Mucosa of descending colon (tissue), 3 donors: Measurements from ENCODE around the gene L3MBTL3. TPM values are rescaled to one million over a fixed set of nuclear protein-coding genes. Genes with fewer than 3 reads are reported as not detected.

Experiments used
- ATAC-seq: fragments of 200-7000 bp; cut with Tn5 transposase; one replicate; pipeline ENCODE4 v1.9.1; 2020; ENCODE audit warnings: mild to moderate bottlenecking, moderate library complexity
- DNase-seq, 3 donors: peaks; one replicate each; pipeline ENCODE4 v3.0.0-alpha.2; 2020
- H3K36me3 ChIP-seq: fragments of 200-600 bp; one replicate; pipeline ENCODE4 v1.8.0; 2021; ENCODE audit warnings: low read depth, mild to moderate bottlenecking
- H3K4me1 ChIP-seq: fragments of 200-600 bp; one replicate; pipeline ENCODE4 v1.8.0; 2021; ENCODE audit warnings: low read depth, mild to moderate bottlenecking
- H3K4me3 ChIP-seq: fragments of 200-600 bp; one replicate; pipeline ENCODE4 v1.8.0; 2021; ENCODE audit warnings: mild to moderate bottlenecking
- H3K9me3 ChIP-seq: fragments of 200-600 bp; one replicate; pipeline ENCODE4 v1.8.0; 2021; ENCODE audit warnings: mild to moderate bottlenecking
- intact Hi-C, 2 donors: fragments of 100-400 bp; cut with DNase I in 1 of 2; cut with micrococcal nuclease in 1 of 2; formaldehyde crosslinking; loops; one replicate each; pipeline versions ENCODE4 v1.11.0 to v1.11.1; 2022; cut with DNase I, micrococcal nuclease
- total RNA-seq, 3 donors: library from RNA; stranded (reverse); fragmentation: NEBNext Ultra II Directional in 2 of 3; extraction: Animal tissue kit (Norgen Biotek cat#: 25700) in 2 of 3; gene quantifications; one replicate each; pipeline versions ENCODE4 v1.2.1 to v1.2.4, GENCODE V29; 2021 to 2023
- TF ChIP-seq, protein P1 (sequence below): fragments of 200-600 bp; IDR thresholded peaks from one replicate; pipeline ENCODE4 v1.8.0; 2022; ENCODE audit warnings: antibody characterized with exemption, mild to moderate bottlenecking
- donor health status: DM: no; HTN: no; CAD: no; lungs with moderate emphysema.
- donor health status: DM: no; HTN: no; CAD: no.
- donor health status: DM: no; HTN: yes; CAD: no.

The L3MBTL3 gene
- total RNA-seq, 3 donors from 2014 or later = 9.2 to 13.0 (median 11.1) TPM

DNA sequence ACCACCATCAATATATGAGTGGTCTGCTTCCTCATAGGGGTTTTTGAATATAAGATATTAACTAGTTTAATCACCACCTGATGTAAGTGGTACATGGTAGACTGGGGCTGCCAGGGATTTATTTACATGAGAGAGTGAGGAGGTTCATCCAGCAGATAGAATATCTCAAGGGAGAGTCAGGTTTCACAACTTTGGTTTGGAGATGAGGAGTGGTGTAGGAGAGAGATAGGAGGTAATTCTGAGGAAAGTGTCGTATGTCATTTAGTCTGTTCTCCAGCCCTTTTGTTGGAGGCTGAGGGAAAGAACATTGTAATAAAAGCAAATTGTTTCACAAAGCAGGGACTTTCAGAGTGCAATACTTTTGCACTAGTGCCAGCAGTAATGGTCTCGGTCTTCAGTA, 16.8 kb downstream of the L3MBTL3 start:
- H3K4me3 ChIP-seq = no peak overlapping the region
- H3K36me3 ChIP-seq = no peaks in the 10 kb centered on the region
- DNase-seq = no peak
- H3K9me3 ChIP-seq = no peaks in the 10 kb centered on the region
- intact Hi-C loops = no loop called here
- TF ChIP-seq, protein P1, sequence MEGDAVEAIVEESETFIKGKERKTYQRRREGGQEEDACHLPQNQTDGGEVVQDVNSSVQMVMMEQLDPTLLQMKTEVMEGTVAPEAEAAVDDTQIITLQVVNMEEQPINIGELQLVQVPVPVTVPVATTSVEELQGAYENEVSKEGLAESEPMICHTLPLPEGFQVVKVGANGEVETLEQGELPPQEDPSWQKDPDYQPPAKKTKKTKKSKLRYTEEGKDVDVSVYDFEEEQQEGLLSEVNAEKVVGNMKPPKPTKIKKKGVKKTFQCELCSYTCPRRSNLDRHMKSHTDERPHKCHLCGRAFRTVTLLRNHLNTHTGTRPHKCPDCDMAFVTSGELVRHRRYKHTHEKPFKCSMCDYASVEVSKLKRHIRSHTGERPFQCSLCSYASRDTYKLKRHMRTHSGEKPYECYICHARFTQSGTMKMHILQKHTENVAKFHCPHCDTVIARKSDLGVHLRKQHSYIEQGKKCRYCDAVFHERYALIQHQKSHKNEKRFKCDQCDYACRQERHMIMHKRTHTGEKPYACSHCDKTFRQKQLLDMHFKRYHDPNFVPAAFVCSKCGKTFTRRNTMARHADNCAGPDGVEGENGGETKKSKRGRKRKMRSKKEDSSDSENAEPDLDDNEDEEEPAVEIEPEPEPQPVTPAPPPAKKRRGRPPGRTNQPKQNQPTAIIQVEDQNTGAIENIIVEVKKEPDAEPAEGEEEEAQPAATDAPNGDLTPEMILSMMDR = no peak
- H3K4me1 ChIP-seq = no peaks in the 10 kb centered on the region
- no peak for ATAC-seq

DNA sequence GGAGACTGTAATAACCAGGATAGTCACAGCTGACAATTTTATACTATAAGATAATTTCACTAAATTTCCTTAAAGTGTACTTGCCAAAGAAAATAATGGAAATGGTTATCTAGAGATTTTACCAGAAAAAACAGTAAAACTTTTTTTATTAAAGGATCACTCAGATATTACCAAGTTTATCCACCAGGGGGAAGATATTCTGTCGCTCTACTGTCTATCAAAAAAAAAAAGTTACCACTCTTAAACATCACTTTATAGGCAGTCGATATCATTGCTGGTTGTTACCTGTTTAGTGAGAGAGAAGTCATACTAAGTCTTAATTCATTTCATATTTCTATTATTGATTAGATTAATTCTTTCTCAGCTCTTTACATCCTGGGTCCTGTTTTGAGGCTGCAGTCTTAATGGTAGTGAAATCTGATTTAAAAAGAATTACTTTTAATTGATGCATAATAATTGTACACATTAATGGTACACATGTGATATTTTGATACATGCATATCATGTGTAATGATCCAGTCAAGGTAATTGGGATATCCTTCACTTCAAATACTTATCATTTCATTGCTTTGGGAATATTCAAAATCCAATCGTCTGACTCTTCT, 18.9 kb downstream of the L3MBTL3 start:
- no peaks in the 10 kb centered on the region for H3K4me1 ChIP-seq
- intact Hi-C loops = no loop called here
- no peaks in the 10 kb centered on the region for H3K36me3 ChIP-seq
- ATAC-seq (no peak), DNase-seq (no peak)
- H3K9me3 ChIP-seq = no peaks in the 10 kb centered on the region
- no peak overlapping the region for H3K4me3 ChIP-seq
- TF ChIP-seq, protein P1 = no peak

DNA sequence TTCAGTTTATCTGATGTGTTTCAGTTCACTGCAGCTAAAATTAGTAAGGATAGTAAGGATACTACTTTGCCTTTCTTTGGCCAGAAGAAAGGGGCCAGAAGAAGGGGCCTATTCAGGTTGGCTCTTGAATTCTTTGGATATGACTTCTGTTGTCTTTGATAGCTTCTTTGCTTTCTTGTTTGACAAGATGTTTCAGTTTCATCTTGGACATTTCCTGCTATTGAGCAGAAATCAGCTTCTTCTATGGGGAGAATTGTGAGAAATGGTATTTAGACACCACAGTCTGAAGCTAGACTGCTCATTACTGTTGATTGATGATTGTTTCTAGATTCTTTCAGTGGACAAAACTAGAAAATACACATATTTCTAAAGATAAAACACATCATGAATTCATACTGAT, 23.2 kb downstream of the L3MBTL3 start:
- no peak for DNase-seq
- no peak for ATAC-seq
- H3K4me1 ChIP-seq = no peaks in the 10 kb centered on the region
- H3K36me3 ChIP-seq = no peaks in the 10 kb centered on the region
- intact Hi-C loops = no loop called here
- H3K9me3 ChIP-seq = no peaks in the 10 kb centered on the region
- no peak overlapping the region for H3K4me3 ChIP-seq
- TF ChIP-seq, protein P1 = no peak

DNA sequence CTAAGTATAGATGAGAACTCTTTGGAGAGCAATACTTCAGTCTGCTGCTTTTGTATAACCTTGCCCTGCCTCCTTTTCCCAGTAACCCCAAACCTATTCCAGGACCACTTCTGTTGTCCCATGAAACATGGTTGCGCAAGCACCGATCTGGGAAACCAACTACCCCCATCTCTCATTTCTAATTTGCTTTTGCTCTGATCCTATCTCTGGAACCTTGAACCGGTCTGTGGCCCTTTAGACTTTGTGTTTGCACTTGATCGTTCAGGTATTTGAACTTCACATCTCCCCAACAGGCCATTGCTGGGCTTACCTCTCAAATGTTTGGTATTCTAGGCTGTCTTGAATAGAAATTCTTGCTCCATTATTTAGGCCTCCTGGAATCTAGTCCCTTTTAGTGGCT, 25.0 kb downstream of the L3MBTL3 start:
- Histone ChIP-seq H3K36me3 (no peaks in the 10 kb centered on the region), H3K4me1 (no peaks in the 10 kb centered on the region), H3K9me3 (no peaks in the 10 kb centered on the region), H3K4me3 (no peak overlapping the region)
- ATAC-seq = no peak
- DNase-seq = no peak
- TF ChIP-seq, protein P1 = no peak
- intact Hi-C loops = no loop called here

DNA sequence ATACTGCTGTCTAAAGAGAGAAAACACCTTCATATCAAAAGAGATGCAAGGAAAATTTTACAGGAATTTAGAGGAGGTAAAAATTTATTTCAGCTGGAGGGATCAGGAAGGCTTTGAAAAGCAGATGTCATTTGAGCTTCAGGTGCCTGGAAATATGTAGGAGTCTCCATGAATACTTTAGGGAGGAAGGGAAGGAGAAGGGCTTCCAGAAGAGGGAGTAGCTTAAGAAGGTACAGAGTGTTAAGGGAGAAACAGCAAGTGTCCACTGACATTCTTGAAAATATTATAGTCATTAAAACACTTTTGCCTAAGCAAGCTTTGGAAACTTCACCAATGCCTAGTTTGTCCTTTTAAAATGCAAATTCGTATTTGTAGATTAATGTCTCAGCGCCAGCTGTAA, 27.2 kb downstream of the L3MBTL3 start:
- no peaks in the 10 kb centered on the region for H3K36me3 ChIP-seq
- no peaks in the 10 kb centered on the region for H3K9me3 ChIP-seq
- ATAC-seq = no peak
- no peak overlapping the region for H3K4me3 ChIP-seq
- DNase-seq = no peak
- intact Hi-C loops = no loop called here
- H3K4me1 ChIP-seq = no peaks in the 10 kb centered on the region
- TF ChIP-seq, protein P1 = no peak

DNA sequence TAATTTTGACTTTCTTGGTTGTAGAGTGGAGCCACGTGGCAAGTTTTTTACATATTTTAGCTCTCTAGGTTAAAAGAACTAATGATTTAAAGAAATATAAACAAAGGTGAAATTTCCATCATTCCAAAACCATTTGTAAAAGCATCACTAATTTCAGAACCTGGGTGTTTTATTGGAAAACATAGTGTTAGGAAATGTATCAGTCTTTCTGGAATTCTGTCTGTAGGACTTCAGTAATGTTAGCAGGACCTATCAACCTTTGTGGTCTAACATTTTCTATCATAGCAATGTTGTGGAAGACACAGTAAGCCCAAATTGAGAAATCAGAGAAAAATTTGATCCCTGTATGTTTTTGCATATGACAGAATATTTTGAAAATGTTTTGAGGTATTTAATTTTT, 28.3 kb downstream of the L3MBTL3 start:
- Histone ChIP-seq H3K36me3 (no peaks in the 10 kb centered on the region), H3K4me1 (no peaks in the 10 kb centered on the region), H3K9me3 (no peaks in the 10 kb centered on the region), H3K4me3 (no peak overlapping the region)
- TF ChIP-seq, protein P1 = no peak
- DNase-seq = no peak
- intact Hi-C loops = no loop called here
- no peak for ATAC-seq
